SHP77 (cell line): ENCODE results near the gene EMILIN1.

Source experiments
- DNase-seq, 2 experiments: peaks; one replicate each; lab custom pipeline; 2025; lab: John Stamatoyannopoulos, UW

EMILIN1 gene

GRCh38 chr2:27123302-27124150 lies 45.1 kb downstream of the EMILIN1 start, which contains the start of gene ABHD1:
Gene ABHD1 (plus strand): TSS chr2:27123815. CDS start chr2:27123949, 134 bp downstream.
- peak in 1 of 2 experiments; percentile 35 for DNase-seq

GRCh38 chr2:27125104-27125503 lies 46.7 kb downstream of the EMILIN1 start:
- no peak for DNase-seq

- no peak for DNase-seq
These were observed 47.9 kb downstream of the EMILIN1 start for GRCh38 chr2:27126252-27126710.

GRCh38 chr2:27127883-27128667 lies 49.7 kb downstream of the EMILIN1 start:
- DNase-seq, result no peak

- DNase-seq, result no peak
These were observed 50.5 kb downstream of the EMILIN1 start for GRCh38 chr2:27128668-27129571.

- DNase-seq, result no peak
These were observed 52.0 kb downstream of the EMILIN1 start for GRCh38 chr2:27130396-27130795.

- DNase-seq, result no peak
These were observed 53.0 kb downstream of the EMILIN1 start for GRCh38 chr2:27131429-27131828.

GRCh38 chr2:27133195-27133875 lies 54.9 kb downstream of the EMILIN1 start:
- no peak for DNase-seq

- DNase-seq, result peak; percentile 86 to 93
These were observed 55.7 kb downstream of the EMILIN1 start, which contains the start of gene PREB for GRCh38 chr2:27133905-27134780. Gene PREB (minus strand): TSS chr2:27134636. CDS start chr2:27134421, 215 bp downstream.

- DNase-seq, result no peak
These were observed 56.5 kb downstream of the EMILIN1 start for GRCh38 chr2:27134781-27135477.

- no peak for DNase-seq
These were observed 57.1 kb downstream of the EMILIN1 start for GRCh38 chr2:27135478-27135955.
